ENCODE results near the gene CD19.

The CD19 gene

DNA sequence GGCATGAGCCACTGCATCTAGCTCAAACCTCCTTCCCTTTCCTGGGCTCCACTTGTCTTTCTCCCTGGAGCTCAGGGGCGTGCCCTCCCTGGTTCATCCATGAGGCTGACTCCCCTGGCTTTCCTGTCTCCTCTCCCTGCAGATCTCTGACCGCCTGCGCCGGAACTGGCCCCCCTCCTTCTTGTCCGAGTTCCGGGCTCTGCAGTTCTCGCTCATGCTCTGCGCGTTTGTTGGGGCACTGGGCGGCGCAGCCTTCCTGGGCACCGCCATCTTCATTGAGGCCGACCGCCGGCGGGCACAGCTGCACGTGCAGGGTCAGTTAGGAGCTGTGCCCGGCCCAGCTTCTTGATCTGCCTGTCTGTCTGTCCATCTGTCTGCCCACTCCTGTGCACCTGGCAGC lies 51.9 kb downstream of the CD19 start:
- DNase-seq, result no peak

DNA sequence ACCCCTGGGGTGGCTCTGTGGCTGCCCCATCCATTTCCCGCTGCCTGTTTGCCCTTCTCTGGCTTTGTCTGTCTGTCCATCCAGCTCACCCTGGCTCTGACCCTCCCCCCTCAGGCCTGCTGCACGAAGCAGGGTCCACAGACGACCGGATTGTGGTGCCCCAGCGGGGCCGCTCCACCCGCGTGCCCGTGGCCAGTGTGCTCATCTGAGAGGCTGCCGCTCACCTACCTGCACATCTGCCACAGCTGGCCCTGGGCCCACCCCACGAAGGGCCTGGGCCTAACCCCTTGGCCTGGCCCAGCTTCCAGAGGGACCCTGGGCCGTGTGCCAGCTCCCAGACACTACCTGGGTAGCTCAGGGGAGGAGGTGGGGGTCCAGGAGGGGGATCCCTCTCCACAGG lies 52.3 kb downstream of the CD19 start:
- DNase-seq, result peak in 1 of 6 experiments; percentile 33

DNA sequence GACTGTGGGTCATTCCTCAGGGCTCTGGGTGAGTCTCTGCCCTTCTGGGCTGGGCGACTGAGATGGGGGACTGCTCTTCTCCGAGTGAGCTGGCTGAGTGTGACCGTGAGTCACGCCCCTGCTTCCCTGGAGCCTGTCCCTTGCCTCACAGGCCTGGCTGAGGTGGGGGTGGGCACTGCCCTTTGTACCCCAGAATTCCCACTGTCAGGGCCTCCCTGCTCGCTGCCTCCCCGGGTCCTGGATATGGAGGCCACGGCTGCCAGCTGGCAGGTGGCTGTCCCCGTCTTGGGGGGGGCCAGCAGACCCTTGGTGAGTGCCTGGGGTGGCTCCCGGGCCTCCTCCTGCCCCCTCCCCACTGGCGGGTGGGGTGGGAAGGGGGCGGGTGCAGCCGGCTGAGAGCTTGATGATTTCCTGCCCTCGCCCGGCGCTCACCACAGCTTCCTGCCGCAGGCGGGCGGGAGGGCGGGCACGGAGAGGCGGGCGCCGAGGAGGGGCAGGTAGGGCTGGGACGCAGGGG lies 52.9 kb downstream of the CD19 start, which contains the start of gene LAT:
TSS of gene LAT (plus strand) at position 434 of the 517 bp plus-strand sequence. CDS start 366 bp downstream, outside the sequence.
- peak; percentile 69 to 83 (median 78) for DNase-seq

DNA sequence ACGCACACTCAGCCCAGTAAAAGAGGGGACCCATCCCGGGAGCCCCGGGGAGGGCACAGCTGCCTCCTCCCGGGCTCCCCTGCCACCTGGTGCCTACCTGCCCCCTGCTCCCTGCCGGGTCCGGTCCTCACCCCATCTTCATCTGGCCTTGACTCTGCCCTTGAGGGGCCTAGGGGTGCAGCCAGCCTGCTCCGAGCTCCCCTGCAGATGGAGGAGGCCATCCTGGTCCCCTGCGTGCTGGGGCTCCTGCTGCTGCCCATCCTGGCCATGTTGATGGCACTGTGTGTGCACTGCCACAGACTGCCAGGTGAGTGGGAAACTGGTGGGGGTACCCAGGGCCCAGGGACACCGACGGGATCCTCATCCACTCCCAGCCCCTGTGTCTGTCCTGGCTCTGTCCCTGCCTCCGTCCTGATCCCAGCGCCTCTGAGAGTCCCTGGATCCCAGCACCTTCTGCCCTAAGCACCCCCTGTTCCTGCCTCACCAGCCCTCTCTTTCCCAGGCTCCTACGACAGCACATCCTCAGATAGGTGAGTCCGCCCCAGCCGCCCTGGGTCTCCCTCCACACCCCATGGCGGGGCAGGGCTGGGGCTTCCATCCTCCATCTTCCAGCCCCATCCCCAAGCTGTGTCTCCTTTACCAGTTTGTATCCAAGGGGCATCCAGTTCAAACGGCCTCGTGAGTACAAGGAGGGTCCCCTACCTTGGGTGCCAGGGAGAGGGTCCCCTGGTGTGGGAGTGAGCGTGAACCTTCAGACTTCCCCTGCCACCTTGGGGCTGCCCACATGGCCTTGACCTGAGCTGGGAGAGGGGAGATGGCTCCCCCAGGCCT lies 53.7 kb downstream of the CD19 start:
- peak in 2 of 6 experiments; percentile 50 to 54 for DNase-seq

DNA sequence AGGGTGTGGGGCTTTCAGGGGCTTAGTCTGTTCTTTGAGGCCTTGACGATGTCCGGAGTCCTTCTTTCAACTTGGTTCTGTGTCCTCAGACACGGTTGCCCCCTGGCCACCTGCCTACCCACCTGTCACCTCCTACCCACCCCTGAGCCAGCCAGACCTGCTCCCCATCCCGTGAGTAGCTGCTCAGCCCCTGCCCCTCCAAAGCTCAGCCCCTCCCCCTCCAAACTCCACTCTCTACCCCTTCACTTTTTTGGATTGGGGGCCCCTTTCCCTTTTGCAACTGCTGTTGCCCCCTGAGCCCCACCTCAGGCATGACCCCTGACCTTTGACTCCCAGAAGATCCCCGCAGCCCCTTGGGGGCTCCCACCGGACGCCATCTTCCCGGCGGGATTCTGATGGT lies 54.3 kb downstream of the CD19 start:
- no peak for DNase-seq

DNA sequence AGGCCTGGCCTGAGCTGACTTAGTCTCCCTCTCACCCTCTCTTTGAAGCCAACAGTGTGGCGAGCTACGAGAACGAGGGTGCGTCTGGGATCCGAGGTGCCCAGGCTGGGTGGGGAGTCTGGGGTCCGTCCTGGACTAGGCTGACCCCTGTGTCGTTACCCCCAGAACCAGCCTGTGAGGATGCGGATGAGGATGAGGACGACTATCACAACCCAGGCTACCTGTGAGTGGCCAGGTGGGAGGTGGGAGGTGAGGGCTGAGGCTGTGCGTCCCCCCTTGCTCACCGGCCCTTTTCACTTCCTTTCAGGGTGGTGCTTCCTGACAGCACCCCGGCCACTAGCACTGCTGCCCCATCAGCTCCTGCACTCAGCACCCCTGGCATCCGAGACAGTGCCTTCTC lies 54.7 kb downstream of the CD19 start:
- DNase-seq, result no peak

DNA sequence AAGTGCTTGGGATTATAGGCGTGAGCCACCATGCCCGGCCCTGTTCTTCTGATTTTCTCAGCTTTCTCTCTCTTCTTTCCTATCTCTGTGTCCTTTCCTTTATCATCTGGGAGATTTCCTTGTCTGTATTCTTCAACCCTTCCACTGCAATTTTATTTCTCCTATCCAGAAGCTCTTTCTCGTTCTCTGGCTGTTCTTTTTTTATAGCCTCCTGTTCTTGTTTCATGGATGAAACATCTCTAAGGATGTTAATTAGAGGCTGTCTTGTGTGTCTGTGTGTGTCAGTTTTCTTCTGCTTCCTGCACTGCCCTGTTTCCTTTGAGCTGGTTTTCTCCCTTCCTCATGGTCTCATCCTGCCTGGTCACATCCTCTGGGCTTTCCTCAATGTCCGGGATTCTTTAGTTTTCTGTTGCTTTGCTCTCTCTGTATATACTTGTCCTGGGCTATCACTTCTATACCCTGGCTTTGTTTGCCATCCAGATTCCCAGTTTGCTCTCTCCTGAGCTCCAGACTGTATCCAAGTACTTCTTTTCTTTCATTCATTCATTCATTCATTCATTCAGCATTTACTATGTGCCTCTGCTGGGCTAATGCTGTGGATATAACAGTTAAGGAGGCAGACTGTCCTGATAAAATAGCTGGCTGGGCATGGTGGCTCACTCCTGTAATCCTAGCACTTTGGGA lies 55.5 kb downstream of the CD19 start:
- DNase-seq, result peak in 1 of 6 experiments; percentile 42

All from stimulated activated naive CD4-positive, alpha-beta T cell (primary cell).